HUES64 (cell line): Measurements from ENCODE around the gene TSPAN3.

Experiments
- H3K27ac ChIP-seq: 2 replicates; pipeline ENCODE4 v1.7.0; 2013; ENCODE audit warnings: low read depth, low read length, inconsistent platforms
- H3K27me3 ChIP-seq: 2 replicates; pipeline ENCODE4 v1.6.1; 2013; ENCODE audit warnings: mild to moderate bottlenecking, low read length; ENCODE audit not compliant: insufficient read depth
- H3K36me3 ChIP-seq: 2 replicates; pipeline ENCODE4 v1.6.1; 2013; ENCODE audit warnings: mild to moderate bottlenecking, low read length; ENCODE audit not compliant: insufficient read depth
- H3K4me1 ChIP-seq: 2 replicates; pipeline ENCODE4 v1.6.1; 2013; ENCODE audit warnings: mild to moderate bottlenecking, low read length, moderate library complexity; ENCODE audit not compliant: insufficient read depth
- H3K4me3 ChIP-seq: 2 replicates; pipeline ENCODE4 v1.5.1; 2013; ENCODE audit warnings: mild to moderate bottlenecking, low read length, moderate library complexity
- H3K9ac ChIP-seq: 2 replicates; pipeline ENCODE4 v1.6.1; 2013; ENCODE audit warnings: mild to moderate bottlenecking, low read depth, low read length
- H3K9me3 ChIP-seq: 2 replicates; pipeline ENCODE4 v1.6.1; 2013; ENCODE audit warnings: low read depth, low read length; ENCODE audit not compliant: insufficient read depth
- WGBS: fragments of 150-250, 120-280 bp; methylation state at CpG from one replicate; pipeline ENCODE4 v1.1.7; 2013; ENCODE audit warnings: missing lambda C conversion rate; 5-methylcytosine and 5-hydroxymethylcytosine counted together

The TSPAN3 gene

GRCh38 chr15:77032052-77032646 lies 38.8 kb downstream of the TSPAN3 start:
- no peak overlapping the region for H3K4me3 ChIP-seq
- H3K27me3 ChIP-seq, result no peaks in the 10 kb centered on the region
- no peak overlapping the region for H3K27ac ChIP-seq
- H3K9me3 ChIP-seq, result no peaks in the 10 kb centered on the region
- no peaks in the 10 kb centered on the region for H3K36me3 ChIP-seq
- no peak overlapping the region; the same call in 1 of the 2 replicates for H3K9ac ChIP-seq
- no peaks in the 10 kb centered on the region; the same call in 1 of the 2 replicates for H3K4me1 ChIP-seq
- WGBS, result 91% methylated on average over 22 of the region's 22 CpGs

- no peaks in the 10 kb centered on the region for H3K9me3 ChIP-seq
- H3K36me3 ChIP-seq, result no peaks in the 10 kb centered on the region
- H3K4me1 ChIP-seq, result no peaks in the 10 kb centered on the region; the same call in 1 of the 2 replicates
- H3K4me3 ChIP-seq, result no peak overlapping the region
- no peak overlapping the region for H3K27ac ChIP-seq
- H3K27me3 ChIP-seq, result no peaks in the 10 kb centered on the region
- 87% methylated on average over 12 of the region's 12 CpGs for WGBS
- H3K9ac ChIP-seq, result no peak overlapping the region
Observed at GRCh38 chr15:77031376-77032050, 39.4 kb downstream of the TSPAN3 start.

- no peak overlapping the region for H3K27ac ChIP-seq
- 82% methylated on average over 10 of the region's 10 CpGs for WGBS
- H3K9me3 ChIP-seq, result no peaks in the 10 kb centered on the region
- no peaks in the 10 kb centered on the region for H3K36me3 ChIP-seq
- H3K9ac ChIP-seq, result no peak overlapping the region
- H3K4me1 ChIP-seq, result no peaks in the 10 kb centered on the region; the same call in 1 of the 2 replicates
- H3K27me3 ChIP-seq, result no peaks in the 10 kb centered on the region
- H3K4me3 ChIP-seq, result no peak overlapping the region
Observed at GRCh38 chr15:77030928-77031375, 40.0 kb downstream of the TSPAN3 start.

GRCh38 chr15:77030048-77030927 lies 40.6 kb downstream of the TSPAN3 start:
- 75% methylated on average over 22 of the region's 22 CpGs for WGBS
- H3K27me3 ChIP-seq, result no peaks in the 10 kb centered on the region
- no peak overlapping the region for H3K27ac ChIP-seq
- H3K4me1 ChIP-seq, result no peaks in the 10 kb centered on the region; the same call in 1 of the 2 replicates
- no peaks in the 10 kb centered on the region for H3K36me3 ChIP-seq
- H3K9me3 ChIP-seq, result no peaks in the 10 kb centered on the region
- no peak overlapping the region for H3K9ac ChIP-seq
- H3K4me3 ChIP-seq, result no peak overlapping the region

GRCh38 chr15:77029166-77030047 lies 41.5 kb downstream of the TSPAN3 start:
- no peak overlapping the region for H3K9ac ChIP-seq
- H3K27ac ChIP-seq, result no peak overlapping the region
- H3K9me3 ChIP-seq, result no peaks in the 10 kb centered on the region
- 89% methylated on average over 21 of the region's 21 CpGs for WGBS
- H3K36me3 ChIP-seq, result no peaks in the 10 kb centered on the region
- no peaks in the 10 kb centered on the region; the same call in 1 of the 2 replicates for H3K4me1 ChIP-seq
- no peak overlapping the region for H3K4me3 ChIP-seq
- no peaks in the 10 kb centered on the region for H3K27me3 ChIP-seq

- 90% methylated on average over 22 of the region's 22 CpGs for WGBS
- no peaks in the 10 kb centered on the region; the same call in 1 of the 2 replicates for H3K4me1 ChIP-seq
- no peak overlapping the region for H3K27ac ChIP-seq
- no peaks in the 10 kb centered on the region for H3K9me3 ChIP-seq
- H3K9ac ChIP-seq, result no peak overlapping the region
- peak overlapping the region; percentile 45; the same call in 1 of the 2 replicates for H3K4me3 ChIP-seq
- H3K27me3 ChIP-seq, result no peaks in the 10 kb centered on the region
- H3K36me3 ChIP-seq, result no peaks in the 10 kb centered on the region
Observed at GRCh38 chr15:77028451-77029165, 42.3 kb downstream of the TSPAN3 start.

GRCh38 chr15:77027697-77028450 lies 43.0 kb downstream of the TSPAN3 start:
- H3K4me1 ChIP-seq, result no peaks in the 10 kb centered on the region; the same call in 1 of the 2 replicates
- H3K4me3 ChIP-seq, result peak overlapping the region; percentile 45
- no peaks in the 10 kb centered on the region for H3K27me3 ChIP-seq
- H3K27ac ChIP-seq, result no peak overlapping the region
- no peak overlapping the region for H3K9ac ChIP-seq
- H3K9me3 ChIP-seq, result no peaks in the 10 kb centered on the region
- WGBS, result 73% methylated on average over 45 of the region's 45 CpGs
- H3K36me3 ChIP-seq, result no peaks in the 10 kb centered on the region

- WGBS, result 95% methylated on average over 11 of the region's 12 CpGs
- Histone ChIP-seq H3K9ac (no peak overlapping the region), H3K27me3 (no peaks in the 10 kb centered on the region), H3K36me3 (no peaks in the 10 kb centered on the region), H3K4me3 (no peak overlapping the region), H3K9me3 (no peaks in the 10 kb centered on the region), H3K4me1 (no peaks in the 10 kb centered on the region; the same call in 1 of the 2 replicates), H3K27ac (no peak overlapping the region)
Observed at GRCh38 chr15:77027111-77027696, 43.7 kb downstream of the TSPAN3 start.

- H3K9ac ChIP-seq, result no peak overlapping the region
- WGBS, result 91% methylated on average over 12 of the region's 12 CpGs
- H3K36me3 ChIP-seq, result no peaks in the 10 kb centered on the region
- no peaks in the 10 kb centered on the region for H3K27me3 ChIP-seq
- no peaks in the 10 kb centered on the region; the same call in 1 of the 2 replicates for H3K4me1 ChIP-seq
- H3K27ac ChIP-seq, result no peak overlapping the region
- no peak overlapping the region for H3K4me3 ChIP-seq
- no peaks in the 10 kb centered on the region for H3K9me3 ChIP-seq
Observed at GRCh38 chr15:77026501-77027110, 44.3 kb downstream of the TSPAN3 start.
